GM23338 (cell line): Measurements from ENCODE around the gene EVI2B. TPM values are rescaled to one million over a fixed set of nuclear protein-coding genes. Genes with fewer than 3 reads are reported as not detected.

ENCODE experiments used
- ATAC-seq: fragments of 200-7000 bp; cut with Tn5 transposase; 3 replicates; pipeline ENCODE4 v1.9.1; 2020
- DNase-seq: peaks from one replicate; pipeline ENCODE4 v3.0.0-alpha.2; 2015; ENCODE audit warnings: low spot score
- H2AFZ ChIP-seq: fragments of 200-600 bp; sonication (generic); 2 replicates; pipeline ENCODE4 v1.8.0; 2016; ENCODE audit warnings: antibody characterized with exemption, mild to moderate bottlenecking, moderate library complexity
- H3F3A ChIP-seq: fragments of 200-600 bp; sonication (generic); replicated peaks from 2 replicates; pipeline ENCODE4 v1.8.0; 2017; ENCODE audit warnings: antibody characterized with exemption, mixed run types, low read depth
- H3K27ac ChIP-seq: fragments of 200-600 bp; sonication (generic); 2 replicates; pipeline ENCODE4 v1.6.1; 2016; ENCODE audit warnings: low read depth
- H3K27me3 ChIP-seq: fragments of 200-600 bp; sonication (generic); 2 replicates; pipeline ENCODE4 v1.8.0; 2016; ENCODE audit warnings: mild to moderate bottlenecking, mixed run types, moderate library complexity; ENCODE audit not compliant: insufficient read depth
- H3K36me3 ChIP-seq: fragments of 200-600 bp; sonication (generic); 2 replicates; pipeline ENCODE4 v1.8.0; 2016; ENCODE audit warnings: mild to moderate bottlenecking; ENCODE audit not compliant: insufficient read depth
- H3K4me1 ChIP-seq: fragments of 200-600 bp; sonication (generic); 2 replicates; pipeline ENCODE4 v1.8.0; 2016; ENCODE audit warnings: mild to moderate bottlenecking, moderate library complexity; ENCODE audit not compliant: insufficient read depth
- H3K4me2 ChIP-seq: fragments of 200-600 bp; sonication (generic); 2 replicates; pipeline ENCODE4 v1.7.1; 2017; ENCODE audit warnings: mixed run types
- H3K4me3 ChIP-seq: fragments of 200-600 bp; sonication (generic); 2 replicates; pipeline ENCODE4 v1.6.1; 2016; ENCODE audit warnings: mixed run types
- H3K79me2 ChIP-seq: fragments of 200-600 bp; sonication (generic); replicated peaks from 2 replicates; pipeline ENCODE4 v1.8.0; 2017; ENCODE audit warnings: mild to moderate bottlenecking; ENCODE audit not compliant: insufficient read depth
- H3K9me2 ChIP-seq: fragments of 200-600 bp; sonication (generic); 2 replicates; pipeline ENCODE4 v1.8.0; 2017; ENCODE audit not compliant: insufficient read depth
- H4K20me1 ChIP-seq: fragments of 200-600 bp; sonication (generic); replicated peaks from 2 replicates; pipeline ENCODE4 v1.8.0; 2017; ENCODE audit warnings: mild to moderate bottlenecking; ENCODE audit not compliant: insufficient read depth
- H3K27ac Mint-ChIP-seq: 2 replicates; pipeline ENCODE4 v1.8.0; 2020; ENCODE audit warnings: inconsistent platforms, mild to moderate bottlenecking, moderate library complexity, mixed read lengths
- H3K27me3 Mint-ChIP-seq: 3 replicates; pipeline ENCODE4 v1.8.0; 2022; ENCODE audit warnings: low read depth, mild to moderate bottlenecking, moderate library complexity, mixed read lengths, inconsistent platforms; ENCODE audit not compliant: insufficient read depth, poor library complexity
- H3K36me3 Mint-ChIP-seq: 3 replicates; pipeline ENCODE4 v1.8.0; 2021; ENCODE audit warnings: low read depth, mild to moderate bottlenecking, inconsistent platforms, moderate library complexity, mixed read lengths
- H3K4me1 Mint-ChIP-seq: 3 replicates; pipeline ENCODE4 v1.8.0; 2020; ENCODE audit warnings: mild to moderate bottlenecking, inconsistent platforms, mixed read lengths
- H3K4me3 Mint-ChIP-seq: 3 replicates; pipeline ENCODE4 v1.8.0; 2021; ENCODE audit warnings: moderate library complexity, mild to moderate bottlenecking, inconsistent platforms, mixed read lengths
- H3K9me3 Mint-ChIP-seq: 3 replicates; pipeline ENCODE4 v1.8.0; 2020; ENCODE audit warnings: moderate library complexity, mild to moderate bottlenecking, inconsistent platforms, mixed read lengths
- CREB1 ChIP-seq: fragments of 250-450 bp; sonication (Bioruptor Pico); IDR thresholded peaks from 2 replicates; pipeline ENCODE4 v1.5.0; 2020; ENCODE audit warnings: low read depth, mild to moderate bottlenecking, moderate library complexity
- EZH2 ChIP-seq: fragments of 200-600 bp; sonication (generic); IDR thresholded peaks from one replicate; pipeline ENCODE4 v1.8.0; 2017; ENCODE audit warnings: antibody characterized with exemption, mild to moderate bottlenecking, low read depth; ENCODE audit not compliant: unreplicated experiment
- EZH2phosphoT487 ChIP-seq: fragments of 200-600 bp; sonication (generic); IDR thresholded peaks from one replicate; pipeline ENCODE4 v1.8.1; 2018; ENCODE audit warnings: antibody characterized with exemption; ENCODE audit not compliant: unreplicated experiment
- JUNB ChIP-seq: IDR thresholded peaks from one replicate; pipeline ENCODE4 v1.6.1; 2016; ENCODE audit warnings: antibody characterized with exemption; ENCODE audit not compliant: unreplicated experiment
- NANOG ChIP-seq: IDR thresholded peaks from 2 replicates; pipeline ENCODE4 v1.6.1; 2016; ENCODE audit warnings: antibody characterized with exemption, borderline replicate concordance
- POLR2AphosphoS5 ChIP-seq: IDR thresholded peaks from 2 replicates; pipeline ENCODE4 v1.6.1; 2016; ENCODE audit warnings: antibody characterized with exemption, low read depth
- REST ChIP-seq: IDR thresholded peaks from one replicate; pipeline ENCODE4 v1.6.1; 2018; ENCODE audit warnings: antibody characterized with exemption; ENCODE audit not compliant: unreplicated experiment
- STAT1 ChIP-seq: IDR thresholded peaks from one replicate; pipeline ENCODE4 v1.6.1; 2016; ENCODE audit warnings: antibody characterized with exemption; ENCODE audit not compliant: unreplicated experiment
- ZNF114 ChIP-seq: fragments of 250-450 bp; sonication (Bioruptor Pico); IDR thresholded peaks from 2 replicates; pipeline ENCODE4 v1.5.0; 2020; ENCODE audit warnings: mild to moderate bottlenecking, moderate library complexity
- ZNF331 ChIP-seq: fragments of 250-450 bp; sonication (Bioruptor Pico); IDR thresholded peaks from 2 replicates; pipeline ENCODE4 v1.5.0; 2020; ENCODE audit warnings: low read depth, mild to moderate bottlenecking, moderate library complexity
- polyA plus RNA-seq: library from polyadenylated mRNA; unstranded; fragments of >200 nt; fragmentation: Nextera tagmentation; extraction: Ambion mirVana; gene quantifications from 2 replicates; pipeline ENCODE4 v1.2.1, GENCODE V29; 2016
- total RNA-seq: library from RNA; depleted of rRNA; stranded (reverse); fragments of >200 nt; shearing (Covaris generic); gene quantifications from 2 replicates; pipeline ENCODE4 v1.2.3, GENCODE V29; 2014
- TF ChIP-seq, protein P1 (sequence below), 2 experiments: fragments of 200-600 bp in 1 of 2; sonication (generic) in 1 of 2; conservative IDR thresholded peaks; 2 replicates each; pipeline versions ENCODE4 v1.5.1 to v1.6.1; 2016 to 2017; ENCODE audit warnings: antibody characterized with exemption in 2 of 2, low read depth in 2 of 2, mild to moderate bottlenecking in 2 of 2, moderate library complexity in 1 of 2
- TF ChIP-seq, protein P2 (sequence below): fragments of 250-450 bp; sonication (Bioruptor Pico); IDR thresholded peaks from 2 replicates; pipeline ENCODE4 v1.5.0; 2020; ENCODE audit warnings: mild to moderate bottlenecking, moderate library complexity
- TF ChIP-seq, protein P3 (sequence below): IDR thresholded peaks from 2 replicates; pipeline ENCODE4 v1.6.1; 2016; ENCODE audit warnings: antibody characterized with exemption

The EVI2B gene
- total and polyA plus RNA-seq, 2 experiments from 2014 or later: 0.18 TPM; not detected in 1

DNA sequence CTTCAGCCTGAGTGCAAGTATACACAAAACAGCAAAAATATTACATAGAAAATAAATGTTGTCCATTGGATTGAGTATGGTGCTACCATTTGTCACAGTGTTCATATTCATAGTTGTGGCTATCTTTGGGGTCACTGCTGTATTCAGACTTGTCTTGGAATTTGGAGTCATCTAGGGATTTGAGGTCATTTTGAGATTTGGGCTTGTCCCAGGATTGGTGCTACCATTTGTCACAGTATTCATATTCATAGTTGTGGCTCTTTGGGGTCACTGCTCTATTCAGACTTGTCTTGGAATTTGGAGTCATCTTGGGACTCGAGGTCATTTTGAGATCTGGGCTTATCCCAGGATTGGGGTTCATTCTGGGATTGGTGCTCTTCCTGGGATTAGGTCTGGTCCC, 41.6 kb downstream of the EVI2B start:
- no peak overlapping the region for H3K27ac ChIP-seq
- peaks cover 2% of the 10 kb centered on the region for H3K27me3 Mint-ChIP-seq
- H3K9me2 ChIP-seq: no peaks in the 10 kb centered on the region
- TF ChIP-seq STAT1: no peak
- no peak for TF ChIP-seq REST
- no peak for TF ChIP-seq JUNB
- no peak for TF ChIP-seq ZNF114
- TF ChIP-seq EZH2: no peak
- TF ChIP-seq ZNF331: no peak
- TF ChIP-seq, protein P1, sequence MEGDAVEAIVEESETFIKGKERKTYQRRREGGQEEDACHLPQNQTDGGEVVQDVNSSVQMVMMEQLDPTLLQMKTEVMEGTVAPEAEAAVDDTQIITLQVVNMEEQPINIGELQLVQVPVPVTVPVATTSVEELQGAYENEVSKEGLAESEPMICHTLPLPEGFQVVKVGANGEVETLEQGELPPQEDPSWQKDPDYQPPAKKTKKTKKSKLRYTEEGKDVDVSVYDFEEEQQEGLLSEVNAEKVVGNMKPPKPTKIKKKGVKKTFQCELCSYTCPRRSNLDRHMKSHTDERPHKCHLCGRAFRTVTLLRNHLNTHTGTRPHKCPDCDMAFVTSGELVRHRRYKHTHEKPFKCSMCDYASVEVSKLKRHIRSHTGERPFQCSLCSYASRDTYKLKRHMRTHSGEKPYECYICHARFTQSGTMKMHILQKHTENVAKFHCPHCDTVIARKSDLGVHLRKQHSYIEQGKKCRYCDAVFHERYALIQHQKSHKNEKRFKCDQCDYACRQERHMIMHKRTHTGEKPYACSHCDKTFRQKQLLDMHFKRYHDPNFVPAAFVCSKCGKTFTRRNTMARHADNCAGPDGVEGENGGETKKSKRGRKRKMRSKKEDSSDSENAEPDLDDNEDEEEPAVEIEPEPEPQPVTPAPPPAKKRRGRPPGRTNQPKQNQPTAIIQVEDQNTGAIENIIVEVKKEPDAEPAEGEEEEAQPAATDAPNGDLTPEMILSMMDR (conservative IDR thresholded peaks at IDR 0.05; ENCODE audit: low read depth in 2 of 2): no peak
- no peak for TF ChIP-seq NANOG
- TF ChIP-seq EZH2phosphoT487: no peak
- TF ChIP-seq, protein P2, sequence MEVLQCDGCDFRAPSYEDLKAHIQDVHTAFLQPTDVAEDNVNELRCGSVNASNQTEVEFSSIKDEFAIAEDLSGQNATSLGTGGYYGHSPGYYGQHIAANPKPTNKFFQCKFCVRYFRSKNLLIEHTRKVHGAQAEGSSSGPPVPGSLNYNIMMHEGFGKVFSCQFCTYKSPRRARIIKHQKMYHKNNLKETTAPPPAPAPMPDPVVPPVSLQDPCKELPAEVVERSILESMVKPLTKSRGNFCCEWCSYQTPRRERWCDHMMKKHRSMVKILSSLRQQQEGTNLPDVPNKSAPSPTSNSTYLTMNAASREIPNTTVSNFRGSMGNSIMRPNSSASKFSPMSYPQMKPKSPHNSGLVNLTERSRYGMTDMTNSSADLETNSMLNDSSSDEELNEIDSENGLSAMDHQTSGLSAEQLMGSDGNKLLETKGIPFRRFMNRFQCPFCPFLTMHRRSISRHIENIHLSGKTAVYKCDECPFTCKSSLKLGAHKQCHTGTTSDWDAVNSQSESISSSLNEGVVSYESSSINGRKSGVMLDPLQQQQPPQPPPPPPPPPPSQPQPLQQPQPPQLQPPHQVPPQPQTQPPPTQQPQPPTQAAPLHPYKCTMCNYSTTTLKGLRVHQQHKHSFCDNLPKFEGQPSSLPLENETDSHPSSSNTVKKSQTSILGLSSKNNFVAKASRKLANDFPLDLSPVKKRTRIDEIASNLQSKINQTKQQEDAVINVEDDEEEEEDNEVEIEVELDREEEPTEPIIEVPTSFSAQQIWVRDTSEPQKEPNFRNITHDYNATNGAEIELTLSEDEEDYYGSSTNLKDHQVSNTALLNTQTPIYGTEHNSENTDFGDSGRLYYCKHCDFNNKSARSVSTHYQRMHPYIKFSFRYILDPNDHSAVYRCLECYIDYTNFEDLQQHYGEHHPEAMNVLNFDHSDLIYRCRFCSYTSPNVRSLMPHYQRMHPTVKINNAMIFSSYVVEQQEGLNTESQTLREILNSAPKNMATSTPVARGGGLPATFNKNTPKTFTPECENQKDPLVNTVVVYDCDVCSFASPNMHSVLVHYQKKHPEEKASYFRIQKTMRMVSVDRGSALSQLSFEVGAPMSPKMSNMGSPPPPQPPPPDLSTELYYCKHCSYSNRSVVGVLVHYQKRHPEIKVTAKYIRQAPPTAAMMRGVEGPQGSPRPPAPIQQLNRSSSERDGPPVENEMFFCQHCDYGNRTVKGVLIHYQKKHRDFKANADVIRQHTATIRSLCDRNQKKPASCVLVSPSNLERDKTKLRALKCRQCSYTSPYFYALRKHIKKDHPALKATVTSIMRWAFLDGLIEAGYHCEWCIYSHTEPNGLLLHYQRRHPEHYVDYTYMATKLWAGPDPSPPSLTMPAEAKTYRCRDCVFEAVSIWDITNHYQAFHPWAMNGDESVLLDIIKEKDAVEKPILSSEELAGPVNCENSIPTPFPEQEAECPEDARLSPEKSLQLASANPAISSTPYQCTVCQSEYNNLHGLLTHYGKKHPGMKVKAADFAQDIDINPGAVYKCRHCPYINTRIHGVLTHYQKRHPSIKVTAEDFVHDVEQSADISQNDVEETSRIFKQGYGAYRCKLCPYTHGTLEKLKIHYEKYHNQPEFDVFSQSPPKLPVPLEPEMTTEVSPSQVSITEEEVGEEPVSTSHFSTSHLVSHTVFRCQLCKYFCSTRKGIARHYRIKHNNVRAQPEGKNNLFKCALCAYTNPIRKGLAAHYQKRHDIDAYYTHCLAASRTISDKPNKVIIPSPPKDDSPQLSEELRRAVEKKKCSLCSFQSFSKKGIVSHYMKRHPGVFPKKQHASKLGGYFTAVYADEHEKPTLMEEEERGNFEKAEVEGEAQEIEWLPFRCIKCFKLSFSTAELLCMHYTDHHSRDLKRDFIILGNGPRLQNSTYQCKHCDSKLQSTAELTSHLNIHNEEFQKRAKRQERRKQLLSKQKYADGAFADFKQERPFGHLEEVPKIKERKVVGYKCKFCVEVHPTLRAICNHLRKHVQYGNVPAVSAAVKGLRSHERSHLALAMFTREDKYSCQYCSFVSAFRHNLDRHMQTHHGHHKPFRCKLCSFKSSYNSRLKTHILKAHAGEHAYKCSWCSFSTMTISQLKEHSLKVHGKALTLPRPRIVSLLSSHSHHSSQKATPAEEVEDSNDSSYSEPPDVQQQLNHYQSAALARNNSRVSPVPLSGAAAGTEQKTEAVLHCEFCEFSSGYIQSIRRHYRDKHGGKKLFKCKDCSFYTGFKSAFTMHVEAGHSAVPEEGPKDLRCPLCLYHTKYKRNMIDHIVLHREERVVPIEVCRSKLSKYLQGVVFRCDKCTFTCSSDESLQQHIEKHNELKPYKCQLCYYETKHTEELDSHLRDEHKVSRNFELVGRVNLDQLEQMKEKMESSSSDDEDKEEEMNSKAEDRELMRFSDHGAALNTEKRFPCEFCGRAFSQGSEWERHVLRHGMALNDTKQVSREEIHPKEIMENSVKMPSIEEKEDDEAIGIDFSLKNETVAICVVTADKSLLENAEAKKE (CRISPR knock-in tag): no peak
- TF ChIP-seq CREB1 (CRISPR knock-in tag): no peak
- TF ChIP-seq, protein P3, sequence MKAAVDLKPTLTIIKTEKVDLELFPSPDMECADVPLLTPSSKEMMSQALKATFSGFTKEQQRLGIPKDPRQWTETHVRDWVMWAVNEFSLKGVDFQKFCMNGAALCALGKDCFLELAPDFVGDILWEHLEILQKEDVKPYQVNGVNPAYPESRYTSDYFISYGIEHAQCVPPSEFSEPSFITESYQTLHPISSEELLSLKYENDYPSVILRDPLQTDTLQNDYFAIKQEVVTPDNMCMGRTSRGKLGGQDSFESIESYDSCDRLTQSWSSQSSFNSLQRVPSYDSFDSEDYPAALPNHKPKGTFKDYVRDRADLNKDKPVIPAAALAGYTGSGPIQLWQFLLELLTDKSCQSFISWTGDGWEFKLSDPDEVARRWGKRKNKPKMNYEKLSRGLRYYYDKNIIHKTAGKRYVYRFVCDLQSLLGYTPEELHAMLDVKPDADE: no peak
- TF ChIP-seq POLR2AphosphoS5: no peak
- 0 out of 2 replicates have a peak, but pooled peaks cover 4% of the 10 kb centered on the region for H3K4me1 ChIP-seq
- ATAC-seq (no peak), DNase-seq (no peak)
- no peak overlapping the region for H2AFZ ChIP-seq
- H3K36me3 Mint-ChIP-seq: peaks cover 13% of the 10 kb centered on the region; the same call in 2 of the 3 replicates
- H3K9me3 Mint-ChIP-seq: no peaks in the 10 kb centered on the region
- H4K20me1 ChIP-seq: no peaks in the 10 kb centered on the region
- no peaks in the 10 kb centered on the region for H3K79me2 ChIP-seq
- no peaks in the 10 kb centered on the region for H3K36me3 ChIP-seq
- no peaks in the 10 kb centered on the region for H3F3A ChIP-seq
- H3K4me3 Mint-ChIP-seq: no peak overlapping the region
- H3K27me3 ChIP-seq: no peaks in the 10 kb centered on the region
- H3K27ac Mint-ChIP-seq: no peak overlapping the region
- no peak overlapping the region for H3K4me3 ChIP-seq
- H3K4me2 ChIP-seq: no peak overlapping the region
- peaks cover 9% of the 10 kb centered on the region; the same call in 2 of the 3 replicates for H3K4me1 Mint-ChIP-seq
